Measurements from ENCODE around the gene C19orf53. TPM values are rescaled to one million over a fixed set of nuclear protein-coding genes. Genes with fewer than 3 reads are reported as not detected.

The C19orf53 gene
- total RNA-seq, 1 donor from 2014 or later = 89.1 TPM

DNA sequence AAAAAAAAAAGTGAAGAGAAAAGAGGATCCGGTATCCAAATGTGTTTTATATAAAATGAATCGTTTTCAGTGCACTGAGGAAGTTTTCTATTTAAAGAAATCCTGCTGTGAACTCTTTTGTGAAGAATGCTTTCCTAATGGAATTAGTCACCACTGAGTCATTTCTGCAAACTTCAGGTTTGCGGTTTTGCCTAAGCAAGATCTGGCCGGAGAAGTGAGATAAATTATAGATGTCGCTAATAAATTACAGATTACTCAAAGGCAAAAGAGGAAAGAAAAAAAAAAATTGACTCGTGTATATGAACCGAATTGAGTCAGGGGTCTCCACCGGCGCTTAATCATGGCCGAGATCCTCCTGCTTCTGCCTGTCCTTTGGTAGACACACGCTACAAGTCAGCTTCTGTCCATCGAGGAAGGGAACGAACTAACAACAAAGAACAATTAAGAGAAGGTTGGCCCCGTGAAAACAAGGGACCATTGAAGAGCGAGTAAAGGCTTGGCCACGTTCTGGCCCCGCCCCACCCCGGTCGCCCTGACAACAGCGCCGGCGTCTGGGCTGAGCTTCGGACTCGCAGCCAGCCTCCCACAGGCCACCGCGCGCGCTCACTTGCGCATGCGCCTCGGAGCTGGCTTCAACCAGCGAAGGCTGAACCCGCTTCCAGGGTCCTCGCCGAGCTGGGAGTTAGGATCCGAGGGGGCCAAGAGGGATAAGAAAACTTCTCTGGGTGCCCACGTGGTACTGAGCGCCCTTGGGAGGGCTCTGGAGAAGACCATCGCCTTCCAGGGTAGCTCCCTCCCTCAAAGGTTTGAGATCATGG lies 42.9 kb upstream of the C19orf53 start:
- Mint-ChIP-seq H3K9me3 (no peaks in the 10 kb centered on the region), H3K4me3 (peak overlapping the region; percentile 85), H3K4me1 (peaks cover 11% of the 10 kb centered on the region), H3K27ac (ENCODE audit: unreplicated experiment) (peak overlapping the region; percentile 79), H3K36me3 (ENCODE audit: low read depth) (no peaks in the 10 kb centered on the region), H3K27me3 (ENCODE audit: low read depth) (no peaks in the 10 kb centered on the region)
- peak; percentile 94 for DNase-seq (ENCODE audit: low read depth, low spot score)
- TF ChIP-seq, protein P1, sequence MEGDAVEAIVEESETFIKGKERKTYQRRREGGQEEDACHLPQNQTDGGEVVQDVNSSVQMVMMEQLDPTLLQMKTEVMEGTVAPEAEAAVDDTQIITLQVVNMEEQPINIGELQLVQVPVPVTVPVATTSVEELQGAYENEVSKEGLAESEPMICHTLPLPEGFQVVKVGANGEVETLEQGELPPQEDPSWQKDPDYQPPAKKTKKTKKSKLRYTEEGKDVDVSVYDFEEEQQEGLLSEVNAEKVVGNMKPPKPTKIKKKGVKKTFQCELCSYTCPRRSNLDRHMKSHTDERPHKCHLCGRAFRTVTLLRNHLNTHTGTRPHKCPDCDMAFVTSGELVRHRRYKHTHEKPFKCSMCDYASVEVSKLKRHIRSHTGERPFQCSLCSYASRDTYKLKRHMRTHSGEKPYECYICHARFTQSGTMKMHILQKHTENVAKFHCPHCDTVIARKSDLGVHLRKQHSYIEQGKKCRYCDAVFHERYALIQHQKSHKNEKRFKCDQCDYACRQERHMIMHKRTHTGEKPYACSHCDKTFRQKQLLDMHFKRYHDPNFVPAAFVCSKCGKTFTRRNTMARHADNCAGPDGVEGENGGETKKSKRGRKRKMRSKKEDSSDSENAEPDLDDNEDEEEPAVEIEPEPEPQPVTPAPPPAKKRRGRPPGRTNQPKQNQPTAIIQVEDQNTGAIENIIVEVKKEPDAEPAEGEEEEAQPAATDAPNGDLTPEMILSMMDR (conservative IDR thresholded peaks at IDR 0.05) = no peak

- TF ChIP-seq, protein P1 (conservative IDR thresholded peaks at IDR 0.05) = no peak
- peaks cover 11% of the 10 kb centered on the region for H3K4me1 Mint-ChIP-seq
- H3K9me3 Mint-ChIP-seq = no peaks in the 10 kb centered on the region
- no peak overlapping the region for H3K27ac Mint-ChIP-seq (ENCODE audit: unreplicated experiment)
- H3K36me3 Mint-ChIP-seq (ENCODE audit: low read depth) = no peaks in the 10 kb centered on the region
- DNase-seq (ENCODE audit: low read depth, low spot score) = no peak
- peak overlapping the region; percentile 85 for H3K4me3 Mint-ChIP-seq
- no peaks in the 10 kb centered on the region for H3K27me3 Mint-ChIP-seq (ENCODE audit: low read depth)
Measured at GRCh38 chr19:13732337-13732736, 41.9 kb upstream of the C19orf53 start.

DNA sequence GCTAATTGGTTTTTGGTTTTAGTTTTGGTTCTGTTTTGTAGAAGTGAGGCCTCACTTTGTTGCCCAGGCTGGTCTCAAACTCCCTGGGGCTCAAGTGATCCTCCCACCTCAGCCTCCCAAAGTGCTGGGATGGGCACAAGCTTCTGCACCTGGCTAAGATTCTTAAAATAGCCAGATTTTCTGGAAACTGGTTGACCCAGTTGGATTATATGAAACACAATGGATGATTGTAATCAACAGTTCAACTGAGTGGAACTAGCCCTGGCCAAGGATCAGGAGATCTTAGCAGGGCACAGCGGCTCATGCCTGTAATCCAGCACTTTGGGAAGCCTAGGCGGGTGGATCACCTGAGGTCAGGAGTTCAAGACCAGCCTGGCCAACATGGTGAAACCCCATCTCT lies 39.5 kb upstream of the C19orf53 start:
- H3K4me3 Mint-ChIP-seq = no peak overlapping the region
- H3K27me3 Mint-ChIP-seq (ENCODE audit: low read depth) = no peaks in the 10 kb centered on the region
- H3K36me3 Mint-ChIP-seq (ENCODE audit: low read depth) = no peaks in the 10 kb centered on the region
- H3K4me1 Mint-ChIP-seq = peaks cover 11% of the 10 kb centered on the region
- TF ChIP-seq, protein P1 (conservative IDR thresholded peaks at IDR 0.05) = no peak
- H3K9me3 Mint-ChIP-seq = no peaks in the 10 kb centered on the region
- no peak for DNase-seq (ENCODE audit: low read depth, low spot score)
- H3K27ac Mint-ChIP-seq (ENCODE audit: unreplicated experiment) = no peak overlapping the region

DNA sequence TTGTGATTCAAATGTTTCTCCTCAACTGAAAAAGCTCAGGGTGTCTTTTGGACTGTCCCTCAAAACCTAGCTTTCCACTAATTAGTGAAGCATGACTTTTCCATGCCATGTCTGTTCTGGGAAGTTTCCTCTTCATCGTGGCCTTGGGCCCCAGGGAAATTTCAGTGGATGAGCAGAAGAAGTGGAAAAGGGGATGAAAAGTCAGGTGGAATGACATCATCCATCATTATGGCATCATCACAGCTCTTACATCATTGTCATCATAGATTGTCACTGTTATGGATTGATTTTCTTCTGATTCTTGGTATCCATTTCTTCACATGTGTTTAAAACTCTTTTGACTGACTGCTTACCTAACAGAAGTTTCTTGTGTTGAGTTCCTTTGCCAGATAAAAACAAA lies 36.2 kb upstream of the C19orf53 start:
- TF ChIP-seq, protein P1 (conservative IDR thresholded peaks at IDR 0.05) = no peak
- H3K27me3 Mint-ChIP-seq (ENCODE audit: low read depth) = no peaks in the 10 kb centered on the region
- H3K9me3 Mint-ChIP-seq = no peaks in the 10 kb centered on the region
- DNase-seq (ENCODE audit: low read depth, low spot score) = no peak
- H3K4me3 Mint-ChIP-seq = no peak overlapping the region
- no peak overlapping the region for H3K27ac Mint-ChIP-seq (ENCODE audit: unreplicated experiment)
- H3K4me1 Mint-ChIP-seq = no peaks in the 10 kb centered on the region
- peaks cover 4% of the 10 kb centered on the region for H3K36me3 Mint-ChIP-seq (ENCODE audit: low read depth)

GRCh38 chr19:13741893-13742292 lies 32.4 kb upstream of the C19orf53 start:
- no peaks in the 10 kb centered on the region for H3K4me1 Mint-ChIP-seq
- H3K4me3 Mint-ChIP-seq = no peak overlapping the region
- no peaks in the 10 kb centered on the region for H3K27me3 Mint-ChIP-seq (ENCODE audit: low read depth)
- peaks cover 1% of the 10 kb centered on the region for H3K9me3 Mint-ChIP-seq
- DNase-seq (ENCODE audit: low read depth, low spot score) = no peak
- H3K36me3 Mint-ChIP-seq (ENCODE audit: low read depth) = peaks cover 4% of the 10 kb centered on the region
- peak overlapping the region; percentile 37 for H3K27ac Mint-ChIP-seq (ENCODE audit: unreplicated experiment)
- TF ChIP-seq, protein P1 (conservative IDR thresholded peaks at IDR 0.05) = no peak
